22Rv1 (cell line): ENCODE results near the gene TGFB2.

Experiments
- H3K27ac ChIP-seq: fragments of 450-650 bp; 2 replicates; pipeline ENCODE4 v1.5.1; 2017
- ZFX ChIP-seq: fragments of 450-650 bp; IDR thresholded peaks from 2 replicates; pipeline ENCODE4 v1.6.1; 2017; ENCODE audit warnings: antibody characterized with exemption, borderline replicate concordance
- TF ChIP-seq, protein P1 (sequence below): fragments of 450-650 bp; IDR thresholded peaks from 2 replicates; pipeline ENCODE4 v1.5.1; 2017; ENCODE audit warnings: mild to moderate bottlenecking

TGFB2 gene

DNA sequence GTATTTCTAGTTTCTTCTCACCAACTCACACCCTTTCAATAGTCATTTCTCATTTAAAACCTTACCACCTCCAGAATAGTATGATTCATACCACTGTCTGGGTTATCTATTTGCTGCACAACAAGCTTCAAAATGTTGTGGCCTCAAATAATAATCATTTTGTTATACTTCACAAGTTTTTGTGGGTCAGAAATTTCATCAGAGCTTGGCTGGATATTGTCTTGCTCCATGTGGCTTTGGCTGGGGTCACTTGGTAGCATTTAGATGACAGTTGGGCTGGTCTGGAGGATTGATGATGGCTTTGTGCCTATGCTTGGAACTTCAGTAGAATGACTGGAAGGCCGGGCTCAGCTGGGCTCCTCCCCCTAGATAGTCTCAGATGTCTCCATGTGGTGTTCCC is 66.0 kb downstream of the TGFB2 start:
- no peak overlapping the region for H3K27ac ChIP-seq
- TF ChIP-seq ZFX, result no peak
- TF ChIP-seq, protein P1, sequence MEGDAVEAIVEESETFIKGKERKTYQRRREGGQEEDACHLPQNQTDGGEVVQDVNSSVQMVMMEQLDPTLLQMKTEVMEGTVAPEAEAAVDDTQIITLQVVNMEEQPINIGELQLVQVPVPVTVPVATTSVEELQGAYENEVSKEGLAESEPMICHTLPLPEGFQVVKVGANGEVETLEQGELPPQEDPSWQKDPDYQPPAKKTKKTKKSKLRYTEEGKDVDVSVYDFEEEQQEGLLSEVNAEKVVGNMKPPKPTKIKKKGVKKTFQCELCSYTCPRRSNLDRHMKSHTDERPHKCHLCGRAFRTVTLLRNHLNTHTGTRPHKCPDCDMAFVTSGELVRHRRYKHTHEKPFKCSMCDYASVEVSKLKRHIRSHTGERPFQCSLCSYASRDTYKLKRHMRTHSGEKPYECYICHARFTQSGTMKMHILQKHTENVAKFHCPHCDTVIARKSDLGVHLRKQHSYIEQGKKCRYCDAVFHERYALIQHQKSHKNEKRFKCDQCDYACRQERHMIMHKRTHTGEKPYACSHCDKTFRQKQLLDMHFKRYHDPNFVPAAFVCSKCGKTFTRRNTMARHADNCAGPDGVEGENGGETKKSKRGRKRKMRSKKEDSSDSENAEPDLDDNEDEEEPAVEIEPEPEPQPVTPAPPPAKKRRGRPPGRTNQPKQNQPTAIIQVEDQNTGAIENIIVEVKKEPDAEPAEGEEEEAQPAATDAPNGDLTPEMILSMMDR, result no peak

- no peak overlapping the region for H3K27ac ChIP-seq
- no peak for TF ChIP-seq ZFX
- TF ChIP-seq, protein P1, result no peak
Measured at GRCh38 chr1:218412171-218412570, 67.0 kb downstream of the TGFB2 start.

- no peak for TF ChIP-seq ZFX
- TF ChIP-seq, protein P1, result no peak
- no peak overlapping the region for H3K27ac ChIP-seq
Measured at GRCh38 chr1:218413179-218413578, 68.0 kb downstream of the TGFB2 start.

DNA sequence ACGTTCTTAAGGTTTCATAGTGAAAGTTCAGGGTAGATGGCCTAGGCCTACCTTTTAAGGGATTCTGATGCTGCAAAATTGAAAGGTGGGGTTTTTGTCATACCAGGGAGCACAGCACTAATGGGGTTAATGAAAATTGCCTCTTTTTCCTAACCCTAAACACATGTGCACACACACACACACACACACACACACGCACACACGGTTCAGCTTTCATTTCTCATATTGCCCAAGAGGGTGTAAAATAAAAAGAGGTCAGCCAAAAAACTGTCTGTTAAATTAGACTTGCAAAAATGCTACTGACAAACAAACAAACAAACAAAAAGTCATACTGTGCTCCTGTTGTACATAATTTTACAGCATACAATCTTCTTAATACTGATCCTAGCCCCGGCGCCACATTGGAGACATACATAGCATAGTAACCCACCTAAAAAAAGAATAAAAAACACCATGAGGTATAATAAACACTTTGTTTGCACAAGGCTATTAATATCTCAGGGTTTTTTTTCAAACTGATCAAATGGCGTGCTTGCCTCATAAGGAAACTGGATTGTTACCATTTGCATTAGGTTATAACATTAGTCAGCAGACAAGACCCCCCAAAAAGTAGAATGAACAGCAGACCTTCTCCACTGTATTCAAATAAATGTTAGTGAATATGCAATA is 69.1 kb downstream of the TGFB2 start:
- TF ChIP-seq ZFX, result no peak
- TF ChIP-seq, protein P1, result no peak
- H3K27ac ChIP-seq, result no peak overlapping the region

GRCh38 chr1:218415726-218416125 is 70.6 kb downstream of the TGFB2 start:
- TF ChIP-seq, protein P1, result no peak
- no peak for TF ChIP-seq ZFX
- no peak overlapping the region for H3K27ac ChIP-seq

DNA sequence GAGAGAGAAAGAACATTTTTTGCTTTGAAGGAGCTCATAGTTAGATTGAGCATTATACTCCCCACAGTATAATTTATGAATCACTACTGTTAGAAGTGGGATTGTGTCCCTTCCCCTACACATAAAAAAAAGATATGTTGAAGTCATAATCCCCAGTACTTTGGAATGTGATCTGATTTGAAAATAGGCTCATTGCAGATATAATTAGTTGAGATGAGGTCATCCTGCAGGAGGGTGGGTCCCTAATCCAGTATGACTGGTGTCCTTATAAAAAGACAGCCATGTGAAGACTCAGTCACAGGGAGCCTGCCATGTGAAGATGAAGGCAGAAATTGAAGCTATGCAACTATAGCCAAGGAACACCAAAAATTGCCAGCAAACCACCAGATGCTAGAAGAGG is 76.4 kb downstream of the TGFB2 start:
- TF ChIP-seq, protein P1, result no peak
- TF ChIP-seq ZFX, result no peak
- no peak overlapping the region for H3K27ac ChIP-seq

GRCh38 chr1:218424502-218424901 is 79.4 kb downstream of the TGFB2 start:
- H3K27ac ChIP-seq, result no peak overlapping the region
- TF ChIP-seq, protein P1, result no peak
- TF ChIP-seq ZFX, result no peak
